ENCODE results near the gene PDZD4.

DNA sequence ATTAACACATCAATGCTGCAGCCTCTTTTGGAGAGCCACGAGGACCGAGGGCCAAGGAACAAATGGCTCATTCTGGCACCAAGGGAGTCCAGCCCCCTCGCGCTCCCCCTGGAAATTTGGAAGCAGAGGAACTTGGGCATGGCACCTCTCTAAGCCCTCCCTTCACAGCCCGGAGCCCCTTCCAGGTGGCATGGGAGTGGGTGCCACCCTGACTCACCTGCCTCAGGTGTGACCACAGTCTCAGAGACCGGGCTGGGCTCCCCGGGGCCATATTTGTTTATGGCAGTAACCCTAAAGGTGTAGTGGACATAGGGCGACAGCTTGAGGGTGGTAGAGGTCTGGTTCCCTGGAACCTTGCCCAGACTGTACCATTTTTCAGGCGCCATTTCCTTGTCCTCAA is 36.8 kb upstream of the PDZD4 start:
- TF ChIP-seq, protein P1, sequence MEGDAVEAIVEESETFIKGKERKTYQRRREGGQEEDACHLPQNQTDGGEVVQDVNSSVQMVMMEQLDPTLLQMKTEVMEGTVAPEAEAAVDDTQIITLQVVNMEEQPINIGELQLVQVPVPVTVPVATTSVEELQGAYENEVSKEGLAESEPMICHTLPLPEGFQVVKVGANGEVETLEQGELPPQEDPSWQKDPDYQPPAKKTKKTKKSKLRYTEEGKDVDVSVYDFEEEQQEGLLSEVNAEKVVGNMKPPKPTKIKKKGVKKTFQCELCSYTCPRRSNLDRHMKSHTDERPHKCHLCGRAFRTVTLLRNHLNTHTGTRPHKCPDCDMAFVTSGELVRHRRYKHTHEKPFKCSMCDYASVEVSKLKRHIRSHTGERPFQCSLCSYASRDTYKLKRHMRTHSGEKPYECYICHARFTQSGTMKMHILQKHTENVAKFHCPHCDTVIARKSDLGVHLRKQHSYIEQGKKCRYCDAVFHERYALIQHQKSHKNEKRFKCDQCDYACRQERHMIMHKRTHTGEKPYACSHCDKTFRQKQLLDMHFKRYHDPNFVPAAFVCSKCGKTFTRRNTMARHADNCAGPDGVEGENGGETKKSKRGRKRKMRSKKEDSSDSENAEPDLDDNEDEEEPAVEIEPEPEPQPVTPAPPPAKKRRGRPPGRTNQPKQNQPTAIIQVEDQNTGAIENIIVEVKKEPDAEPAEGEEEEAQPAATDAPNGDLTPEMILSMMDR (optimal IDR thresholded peaks at IDR 0.05 in 1 of 3, IDR thresholded peaks at IDR 0.05 in 1 of 3, conservative IDR thresholded peaks at IDR 0.05 in 1 of 3; ENCODE audit: extremely low read depth in 1 of 3, insufficient read depth in 2 of 3, low read length in 3 of 3) = no peak
- no peak for TF ChIP-seq EZH2 (IDR thresholded peaks at IDR 0.05; ENCODE audit: low read length)

Data from keratinocyte (primary cell).